GM12878 (cell line): ENCODE results near the gene DNAH17. TPM values are rescaled to one million over a fixed set of nuclear protein-coding genes. Genes with fewer than 3 reads are reported as not detected.

ENCODE experiments used
- ATAC-seq: fragments of 200-7000 bp; cut with Tn5 transposase; 3 replicates; pipeline ENCODE4 v1.9.1; 2020; ENCODE audit warnings: mild to moderate bottlenecking, moderate library complexity
- BruUV-seq: library from RNA; stranded (reverse); fragments of 400-500 nt; replicated peaks from 2 replicates; lab custom pipeline; 2021; lab: Mats Ljungman, UMichigan
- CTCF ChIA-PET: fragments of 300-600 bp; sonication (Branson Sonifier 250); formaldehyde crosslinking; extraction: SDS; loops from one replicate; lab custom pipeline; 2021; ENCODE audit warnings: inconsistent platforms; lab: Yijun Ruan, JAX
- POLR2A ChIA-PET: fragments of 350-600 bp; formaldehyde crosslinking; extraction: SDS; loops from one replicate; lab custom pipeline; 2021; ENCODE audit warnings: inconsistent platforms; lab: Charles Lee
- RAD21 ChIA-PET: fragments of 300-600 bp; sonication (Branson Sonifier 250); formaldehyde crosslinking; loops from one replicate; lab custom pipeline; 2023; ENCODE audit warnings: antibody characterized with exemption; ENCODE audit not compliant: unreplicated experiment; lab: Charles Lee
- SMC1A ChIA-PET: fragments of 300-600 bp; sonication (Branson Sonifier 250); formaldehyde crosslinking; loops from one replicate; lab custom pipeline; 2023; ENCODE audit not compliant: unreplicated experiment, uncharacterized antibody; lab: Charles Lee
- DNase-seq: peaks from one replicate; pipeline ENCODE4 v3.0.0-alpha.2; 2011; ENCODE audit warnings: low read depth, low spot score
- FAIRE-seq: peaks from 3 replicates; lab custom pipeline; 2011; peaks lifted over from hg19 to GRCh38; lab: Jason Lieb, UNC
- H2AFZ ChIP-seq: 2 replicates; pipeline ENCODE4 v1.6.0; 2011; ENCODE audit warnings: low read depth, low read length, control low read depth; ENCODE audit not compliant: control insufficient read depth
- H3K27ac ChIP-seq: 2 replicates; pipeline ENCODE4 v1.5.1; 2011; ENCODE audit warnings: control low read depth; ENCODE audit not compliant: control insufficient read depth, insufficient read depth
- H3K27me3 ChIP-seq, 2 experiments: replicated peaks in 1 of 2; 2 replicates each; pipeline versions ENCODE4 v1.6.0 to v1.6.1; 2011; ENCODE audit warnings: low read length in 1 of 2; ENCODE audit not compliant: control insufficient read depth in 2 of 2, insufficient read depth in 2 of 2
- H3K36me3 ChIP-seq, 2 experiments: 2 replicates each; pipeline ENCODE4 v1.5.1; 2011; ENCODE audit warnings: low read length in 1 of 2; ENCODE audit not compliant: control insufficient read depth in 2 of 2, insufficient read depth in 2 of 2
- H3K4me1 ChIP-seq: 2 replicates; pipeline ENCODE4 v1.6.1; 2011; ENCODE audit warnings: mild to moderate bottlenecking, low read length, moderate library complexity, mixed read lengths; ENCODE audit not compliant: control insufficient read depth, insufficient read depth
- H3K4me2 ChIP-seq: 2 replicates; pipeline ENCODE4 v1.6.0; 2011; ENCODE audit warnings: control low read depth; ENCODE audit not compliant: control insufficient read depth, insufficient read depth
- H3K4me3 ChIP-seq: fragments of 200-600 bp; sonication (generic); 2 replicates; pipeline ENCODE4 v1.5.1; 2016
- H3K79me2 ChIP-seq: 2 replicates; pipeline ENCODE4 v1.6.0; 2011; ENCODE audit warnings: low read length; ENCODE audit not compliant: control insufficient read depth, insufficient read depth
- H3K9ac ChIP-seq: 2 replicates; pipeline ENCODE4 v1.8.0; 2011; ENCODE audit warnings: low read length, control low read depth, mixed read lengths; ENCODE audit not compliant: control insufficient read depth, insufficient read depth
- H3K9me3 ChIP-seq: replicated peaks from 3 replicates; pipeline ENCODE4 v1.5.1; 2011; ENCODE audit warnings: mild to moderate bottlenecking, low read length; ENCODE audit not compliant: control insufficient read depth, insufficient read depth
- H4K20me1 ChIP-seq: 2 replicates; pipeline ENCODE4 v1.6.0; 2011; ENCODE audit not compliant: control insufficient read depth, insufficient read depth
- BCL11A ChIP-seq: IDR thresholded peaks from 2 replicates; pipeline ENCODE4 v1.6.1; 2011; ENCODE audit warnings: low read depth, low read length
- BHLHE40 ChIP-seq, 2 experiments: fragments of 450-650 bp in 1 of 2; IDR thresholded peaks; 2 replicates each; pipeline ENCODE4 v1.6.1; 2011 to 2017; ENCODE audit warnings: low read depth in 2 of 2, borderline replicate concordance in 1 of 2, improper control_type of control experiment in 1 of 2, low read length in 1 of 2, mild to moderate bottlenecking in 1 of 2
- BMI1 ChIP-seq: fragments of 450-650 bp; IDR thresholded peaks from 2 replicates; pipeline ENCODE4 v1.6.1; 2016; ENCODE audit warnings: mild to moderate bottlenecking, moderate library complexity, borderline replicate concordance
- CEBPB ChIP-seq, 2 experiments: fragments of 150-350 bp in 1 of 2; IDR thresholded peaks; 2 replicates each; pipeline ENCODE4 v1.6.1; 2012 to 2014; ENCODE audit warnings: low read depth in 2 of 2, low read length in 2 of 2, borderline replicate concordance in 1 of 2, inconsistent platforms in 1 of 2
- CUX1 ChIP-seq: IDR thresholded peaks from 2 replicates; pipeline ENCODE4 v1.6.1; 2012; ENCODE audit warnings: improper control_type of control experiment, low read depth, low read length; ENCODE audit not compliant: insufficient replicate concordance
- KAT2A ChIP-seq: conservative IDR thresholded peaks from 2 replicates; pipeline ENCODE4 v1.6.1; 2011; ENCODE audit warnings: low read depth, low read length; ENCODE audit not compliant: control insufficient read depth
- KDM1A ChIP-seq: fragments of 200-600 bp; sonication (generic); IDR thresholded peaks from 2 replicates; pipeline ENCODE4 v1.6.1; 2016; ENCODE audit warnings: borderline replicate concordance
- NR2C2 ChIP-seq: IDR thresholded peaks from 2 replicates; pipeline ENCODE4 v1.6.1; 2011; ENCODE audit warnings: borderline replicate concordance, low read depth; ENCODE audit not compliant: control insufficient read depth, insufficient read length
- NR2F1 ChIP-seq: fragments of 450-650 bp; conservative IDR thresholded peaks from 2 replicates; pipeline ENCODE4 v1.6.1; 2017; ENCODE audit warnings: mild to moderate bottlenecking
- PAX5 ChIP-seq: IDR thresholded peaks from 2 replicates; pipeline ENCODE4 v1.6.1; 2011; ENCODE audit warnings: low read depth, low read length, borderline replicate concordance
- RAD51 ChIP-seq: fragments of 450-650 bp; IDR thresholded peaks from 2 replicates; pipeline ENCODE4 v1.6.1; 2016; ENCODE audit warnings: moderate library complexity, mild to moderate bottlenecking, inconsistent platforms
- REST ChIP-seq: IDR thresholded peaks from 2 replicates; pipeline ENCODE4 v1.6.1; 2012; ENCODE audit warnings: mild to moderate bottlenecking, low read depth, low read length
- SPI1 ChIP-seq: IDR thresholded peaks from 2 replicates; pipeline ENCODE4 v1.6.1; 2011; ENCODE audit warnings: low read depth, mild to moderate bottlenecking, low read length, moderate library complexity, borderline replicate concordance; ENCODE audit not compliant: insufficient read depth
- WRNIP1 ChIP-seq: IDR thresholded peaks from 2 replicates; pipeline ENCODE4 v1.6.1; 2011; ENCODE audit warnings: low read depth, low read length, improper control_type of control experiment, borderline replicate concordance
- YBX1 ChIP-seq: fragments of 450-650 bp; IDR thresholded peaks from 2 replicates; pipeline ENCODE4 v1.6.1; 2016; ENCODE audit warnings: antibody characterized with exemption
- ZNF622 ChIP-seq: fragments of 450-650 bp; IDR thresholded peaks from 2 replicates; pipeline ENCODE4 v1.6.1; 2017; ENCODE audit warnings: mild to moderate bottlenecking, inconsistent platforms
- WGBS: methylation state at CpG from one replicate; pipeline ENCODE4 v1.1.6; 2016; ENCODE audit warnings: low lambda C conversion rate; ENCODE audit not compliant: insufficient replicate concordance, insufficient coverage; ENCODE audit errors: missing lambda C conversion rate; 5-methylcytosine and 5-hydroxymethylcytosine counted together
- in situ Hi-C: fragments of 300-500 bp; cut with MboI; formaldehyde crosslinking; loops from 9 replicates; pipeline ENCODE4 v1.14.3; 2018; ENCODE audit warnings: mixed read lengths
- intact Hi-C: fragments of 100-400 bp; cut with micrococcal nuclease; formaldehyde crosslinking; loops from one replicate; pipeline ENCODE4 v1.14.2; 2022; ENCODE audit not compliant: unreplicated experiment
- polyA plus RNA-seq, 11 experiments: library from polyadenylated mRNA; depleted of rRNA in 4 of 11; unstranded in 6 of 11; stranded (reverse) in 5 of 11; fragments of >200 nt; fragmentation: Nextera tagmentation in 4 of 11; fragmentation: Illumina TruSeq in 1 of 11; extraction: Ambion mirVana in 4 of 11; extraction: Trizol in 1 of 11; gene quantifications; 1 replicate in 1 of 11; 2 replicates in 10 of 11; pipeline versions ENCODE4 v1.2.1 to v1.2.3, GENCODE V29; 2011 to 2016; ENCODE audit warnings: inconsistent platforms in 2 of 11, missing spikeins in 2 of 11, low read depth in 1 of 11
- total RNA-seq, 4 experiments: library from RNA; depleted of rRNA in 3 of 4; stranded (reverse); fragments of >200 nt in 3 of 4; fragmentation: Illumina TruSeq in 1 of 4; extraction: Trizol in 1 of 4; gene quantifications; 2 replicates each; pipeline versions ENCODE4 v1.2.1 to v1.2.3, GENCODE V29; 2013 to 2021

Gene DNAH17
- total and polyA plus RNA-seq, 10 of the 15 experiments (the other 5 are each of a cell fraction or from before 2014, with no cell fraction given) = 0.16 to 2.9 (median 0.56) TPM

- Histone ChIP-seq H3K79me2 (no peaks in the 10 kb centered on the region), H3K9me3 (no peaks in the 10 kb centered on the region; the same call in 2 of the 3 replicates), H3K27ac (no peak overlapping the region), H3K4me1 (no peaks in the 10 kb centered on the region), H3K4me2 (no peak overlapping the region), H3K4me3 (no peak overlapping the region), H2AFZ (no peak overlapping the region), H4K20me1 (no peaks in the 10 kb centered on the region), H3K36me3 (no peaks in the 10 kb centered on the region), H3K9ac (no peak overlapping the region), H3K27me3 (no peaks in the 10 kb centered on the region; a peak in 1 of 4 replicates)
- TF ChIP-seq YBX1 (no peak), PAX5 (no peak), CUX1 (no peak), ZNF622 (no peak), KAT2A (no peak), BHLHE40 (IDR thresholded peaks at IDR 0.05; ENCODE audit: borderline replicate concordance in 1 of 2, low read depth in 2 of 2, low read length in 1 of 2) (no peak), SPI1 (no peak), REST (no peak), CEBPB (IDR thresholded peaks at IDR 0.05; ENCODE audit: borderline replicate concordance in 1 of 2, low read depth in 2 of 2, low read length in 2 of 2) (no peak), BMI1 (no peak), NR2F1 (no peak), KDM1A (no peak), NR2C2 (no peak), BCL11A (no peak), WRNIP1 (no peak), RAD51 (no peak)
- 19% methylated on average over 6 of the region's 6 CpGs for WGBS
- ChIA-PET CTCF (no interaction called here), SMC1A (interaction anchor here (1.2 kb wide), 1 partner anchor 9 kb away, joined by 5 read pairs; no protein-coding TSS in a partner anchor), POLR2A (no interaction called here), RAD21 (no interaction called here)
- BruUV-seq = no TSS peak
- in situ Hi-C loops (no loop called here), intact Hi-C loops (no loop called here)
- DNase-seq (no peak), ATAC-seq (no peak), FAIRE-seq (no peak)
These were observed 29.8 kb upstream of the DNAH17 start for GRCh38 chr17:78607038-78607437.
